HG03097 (cell line): ENCODE results near the gene KRAS.

Experiments used
- ATAC-seq: cut with Tn5 transposase; IDR thresholded peaks from one replicate; pipeline ENCODE4 v1.9.1; 2021; ENCODE audit not compliant: unreplicated experiment, low FRiP score

Gene KRAS

DNA sequence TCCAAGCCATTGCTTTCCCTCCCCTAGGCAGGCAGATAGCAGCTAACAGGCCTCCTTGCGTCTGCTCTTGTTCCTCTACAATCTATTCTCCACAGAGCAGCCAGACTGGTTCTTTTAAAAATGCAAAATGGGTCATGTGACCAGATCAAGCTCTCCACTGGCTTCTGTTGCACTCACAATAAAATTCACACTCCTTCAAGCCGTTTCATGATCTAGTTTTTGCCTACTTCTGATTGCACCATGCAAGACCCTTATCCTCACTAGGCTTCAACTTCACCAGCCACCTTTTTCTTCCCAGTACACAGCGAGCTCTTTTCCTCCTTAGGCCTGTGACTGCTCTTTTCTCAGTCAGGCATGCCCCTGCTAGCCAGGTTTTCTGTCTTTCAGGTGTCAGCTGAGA lies 6.1 kb upstream of the KRAS start:
- ATAC-seq = no peak

GRCh38 chr12:25256005-25256404 lies 5.3 kb upstream of the KRAS start:
- no peak for ATAC-seq

DNA sequence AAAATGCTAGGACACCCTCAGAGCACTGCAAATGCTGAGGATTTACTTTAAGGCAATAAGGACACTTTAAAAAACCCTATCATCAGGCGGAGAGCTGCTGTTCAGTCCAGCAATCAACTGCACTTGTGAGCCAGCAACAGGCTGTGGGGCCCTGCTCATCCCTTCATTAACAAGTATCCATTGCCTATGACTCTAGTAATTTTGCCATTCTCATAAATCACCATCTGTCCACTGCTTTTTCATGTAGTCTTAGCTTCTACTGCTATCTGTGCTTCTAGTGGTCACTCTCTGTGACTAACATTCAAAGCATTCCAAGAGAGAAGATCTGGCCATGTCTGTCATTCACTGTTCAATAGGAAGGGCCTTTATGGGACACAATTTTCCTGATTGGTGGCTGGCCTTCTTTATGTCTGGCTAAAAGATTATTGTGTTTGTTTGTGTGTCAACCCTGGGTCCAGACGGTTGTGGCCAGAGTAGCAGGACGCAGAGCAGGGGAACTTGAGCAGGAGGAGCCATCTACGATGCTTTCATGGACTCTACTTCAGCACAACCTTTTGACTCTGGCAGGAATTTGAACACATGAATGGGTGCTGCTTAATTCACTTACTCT lies 3.6 kb upstream of the KRAS start:
- ATAC-seq = no peak

DNA sequence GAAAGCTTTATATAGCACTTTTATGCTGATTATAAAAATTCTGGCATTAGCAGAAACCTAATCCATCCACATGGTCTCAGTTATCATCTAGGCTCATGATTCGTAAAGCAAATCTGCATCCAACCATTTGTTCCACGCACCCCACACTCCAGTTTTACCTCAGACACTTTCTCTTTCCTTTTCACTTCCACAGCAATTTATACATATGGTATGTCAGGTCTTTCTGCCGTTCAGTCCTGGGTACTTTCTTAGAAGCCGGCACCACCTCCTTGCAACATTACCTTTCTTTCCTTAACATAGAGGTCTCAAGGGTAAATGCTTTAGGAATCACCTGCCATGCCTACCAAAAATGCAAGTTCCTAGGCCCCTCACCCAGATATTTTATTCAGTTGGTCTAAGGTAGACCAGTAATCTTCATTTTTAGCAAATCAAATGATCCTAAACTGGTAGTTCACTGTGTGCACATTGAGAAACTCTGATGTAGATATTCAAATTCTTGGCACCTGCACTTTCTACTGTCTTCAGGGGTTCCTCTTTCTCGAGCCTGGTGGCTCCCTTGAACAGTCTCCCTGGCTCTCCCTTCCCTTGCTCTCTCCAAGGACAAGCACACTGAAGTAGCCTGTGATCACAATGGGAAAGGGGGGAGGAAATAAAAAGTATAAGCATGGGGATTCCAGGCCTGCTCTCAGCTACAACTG lies 2.8 kb upstream of the KRAS start:
- ATAC-seq = no peak

GRCh38 chr12:25252946-25253345 lies 2.2 kb upstream of the KRAS start:
- no peak for ATAC-seq

GRCh38 chr12:25251769-25252168 lies 1.0 kb upstream of the KRAS start:
- no peak for ATAC-seq

GRCh38 chr12:25249931-25250738 lies 594 bp downstream of the KRAS start:
- ATAC-seq = peak; percentile 35

DNA sequence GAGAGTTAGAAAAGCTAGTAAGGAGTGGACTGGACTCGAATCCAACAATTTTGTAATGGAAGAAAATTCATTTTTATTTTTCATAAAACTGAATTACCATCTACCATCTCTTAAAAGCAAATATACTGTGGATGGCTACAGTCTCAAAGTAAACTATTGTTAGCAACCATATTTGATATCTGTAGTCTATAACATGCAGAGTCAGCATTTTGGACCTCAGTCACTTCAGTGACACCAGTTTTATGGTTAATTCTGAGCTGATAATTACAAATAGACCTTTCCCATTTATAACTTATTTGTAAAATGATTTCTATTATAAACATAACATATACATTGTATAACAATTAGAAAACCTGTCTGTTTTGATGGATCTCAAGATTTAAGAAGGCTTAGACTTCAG lies 2.0 kb downstream of the KRAS start:
- ATAC-seq = no peak

DNA sequence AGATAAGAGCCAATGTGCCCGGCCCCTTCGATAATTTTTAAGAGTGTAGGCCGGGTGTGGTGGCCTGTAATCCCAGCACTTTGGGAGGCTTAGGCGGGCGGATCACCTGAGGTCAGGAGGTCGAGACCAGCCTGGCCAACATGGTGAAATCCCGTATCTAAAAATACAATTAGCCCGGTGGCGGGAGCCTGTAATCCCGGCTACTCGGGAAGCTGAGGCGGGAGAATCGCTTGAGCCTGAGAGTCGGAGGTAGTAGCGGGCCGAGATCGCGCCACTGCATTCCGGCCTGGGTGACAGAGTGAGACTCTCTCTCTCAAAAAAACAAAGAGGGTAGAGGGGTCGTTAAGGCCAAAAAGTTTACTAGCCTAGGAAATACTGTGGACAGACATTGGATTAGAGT lies 2.6 kb downstream of the KRAS start:
- no peak for ATAC-seq

DNA sequence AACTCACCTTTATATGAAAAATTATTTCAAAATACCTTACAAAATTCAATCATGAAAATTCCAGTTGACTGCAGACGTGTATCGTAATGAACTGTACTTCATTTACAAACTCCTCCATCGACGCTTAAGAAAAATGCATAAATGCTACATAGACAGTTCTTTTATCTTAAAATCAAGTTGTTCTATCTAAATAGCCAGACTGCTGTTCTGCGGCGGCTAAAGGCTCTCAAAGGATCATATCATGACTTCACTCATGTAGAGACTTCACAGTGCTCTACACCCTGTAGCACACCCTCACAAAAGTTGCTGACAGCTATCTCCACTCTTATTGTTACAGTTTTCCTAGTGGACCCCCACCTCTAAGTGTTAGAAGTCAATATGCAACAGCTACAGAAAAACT lies 5.2 kb downstream of the KRAS start:
- no peak for ATAC-seq

DNA sequence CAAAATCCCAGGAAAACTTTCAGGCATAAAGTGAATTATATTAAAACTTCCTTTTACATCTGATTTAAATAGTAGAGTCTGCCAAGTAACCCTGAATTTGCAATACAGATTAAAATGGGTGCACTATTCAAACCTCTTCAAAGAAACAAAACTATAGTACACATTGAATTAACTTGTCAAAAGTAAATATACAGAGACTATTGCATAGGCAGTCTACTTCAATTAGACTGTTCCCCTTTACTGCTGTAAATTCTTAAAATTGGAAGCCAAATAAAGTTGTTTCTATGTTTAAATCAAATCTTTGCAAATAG lies 7.1 kb downstream of the KRAS start:
- no peak for ATAC-seq

GRCh38 chr12:25242981-25243679 lies 7.6 kb downstream of the KRAS start:
- ATAC-seq = no peak

- ATAC-seq = peak; percentile 49
These were observed 9.3 kb downstream of the KRAS start for GRCh38 chr12:25241167-25242020.

DNA sequence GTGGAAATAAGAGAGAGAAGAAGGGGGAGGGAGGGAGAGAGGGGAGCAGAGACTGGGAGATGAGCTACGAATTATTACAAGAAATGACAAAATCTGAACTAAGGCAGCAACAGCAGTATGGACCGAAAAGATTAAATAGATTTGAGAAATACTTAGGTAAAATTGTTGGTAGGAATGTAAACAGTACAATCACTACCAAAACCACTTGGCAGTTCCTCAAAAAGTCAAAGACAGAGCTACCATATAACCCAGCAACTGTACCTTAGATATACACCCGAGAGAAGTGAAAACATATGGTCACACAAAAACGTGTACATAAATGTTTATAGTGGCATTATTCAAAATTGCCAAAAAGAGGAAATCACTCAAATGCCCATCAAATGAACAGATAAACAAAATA lies 14.1 kb downstream of the KRAS start:
- ATAC-seq = no peak

DNA sequence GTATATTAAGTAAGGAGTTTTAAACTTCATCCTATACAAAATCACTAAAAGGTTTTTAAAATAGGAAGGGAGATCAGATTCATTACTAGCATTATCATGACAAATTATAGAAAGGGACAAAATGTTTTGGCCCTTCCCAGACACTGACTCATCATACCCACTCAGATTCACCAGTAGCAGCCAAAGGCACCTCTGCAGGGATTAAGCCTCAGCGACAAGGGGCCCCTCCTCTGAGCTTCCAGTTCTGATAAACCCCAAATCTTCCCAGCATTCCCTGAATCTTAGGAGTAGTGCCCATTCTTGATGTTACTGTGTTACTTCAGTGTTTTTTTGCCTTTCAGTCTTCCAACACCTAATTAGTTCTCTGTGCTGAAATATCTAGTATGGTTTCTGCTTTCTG lies 14.5 kb downstream of the KRAS start:
- ATAC-seq = no peak

- no peak for ATAC-seq
These were observed 37.4 kb downstream of the KRAS start for GRCh38 chr12:25213338-25213737.

- ATAC-seq = no peak
These were observed 42.2 kb downstream of the KRAS start for GRCh38 chr12:25208554-25208953.

DNA sequence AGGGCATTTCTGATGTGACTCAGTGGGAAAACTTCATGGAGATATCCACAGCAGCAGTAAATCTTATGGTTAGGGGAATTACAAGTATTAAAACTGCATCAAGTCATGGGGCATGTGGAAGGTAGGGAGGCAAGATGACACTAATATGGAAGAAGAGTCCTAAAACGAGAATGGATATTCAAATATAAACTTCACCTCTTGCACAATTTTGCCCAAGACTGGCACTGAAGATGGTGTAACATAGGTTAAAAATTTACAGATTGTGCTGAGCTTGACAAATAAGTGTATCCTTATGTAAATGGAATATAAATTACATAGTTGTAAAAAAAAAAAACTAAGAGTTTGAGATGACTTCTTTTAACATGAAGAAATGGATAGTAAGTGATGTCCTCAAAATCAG lies 42.9 kb downstream of the KRAS start:
- no peak for ATAC-seq

DNA sequence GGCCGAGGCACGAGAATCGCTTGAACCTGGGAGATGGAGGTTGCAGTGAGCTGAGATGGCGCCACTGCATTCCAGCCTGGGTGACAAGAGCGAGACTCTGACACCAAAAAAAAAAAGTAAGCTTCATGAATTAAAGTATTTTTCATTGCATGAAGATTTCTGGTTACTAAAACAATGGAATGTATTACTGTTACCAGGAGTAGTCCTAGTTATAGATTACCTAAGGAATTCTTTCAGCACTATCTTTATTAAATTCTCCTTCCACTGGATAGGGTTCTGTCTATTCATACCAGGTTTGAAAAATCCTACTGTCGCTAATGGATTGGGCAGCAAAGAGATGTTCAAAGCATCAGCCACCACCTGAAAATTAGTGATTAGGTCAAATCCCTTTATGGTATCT lies 43.3 kb downstream of the KRAS start:
- no peak for ATAC-seq

- no peak for ATAC-seq
These were observed 48.6 kb downstream of the KRAS start for GRCh38 chr12:25202137-25202536.

DNA sequence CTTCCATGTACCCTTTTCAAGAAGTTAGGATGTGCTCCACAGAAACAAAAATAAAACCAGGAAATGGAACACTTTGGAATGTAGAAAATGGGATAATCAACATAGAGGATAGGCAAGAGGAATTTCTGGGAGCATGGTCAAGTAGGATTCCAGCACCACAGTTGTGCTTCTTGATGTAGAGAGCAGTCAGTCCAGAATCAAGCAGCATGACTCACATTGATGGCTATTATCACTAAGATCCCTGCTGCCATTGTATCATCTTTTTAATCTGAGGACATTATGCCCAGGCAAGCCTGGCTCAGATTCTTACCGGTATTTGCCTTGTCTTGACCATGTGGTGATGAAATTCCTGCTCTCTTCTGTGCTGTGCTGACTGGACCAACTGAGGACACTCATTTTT lies 50.0 kb downstream of the KRAS start:
- no peak for ATAC-seq
